Ovary (tissue), 9 donors: ENCODE results near the gene GPHN. TPM values are rescaled to one million over a fixed set of nuclear protein-coding genes. Genes with fewer than 3 reads are reported as not detected.

Source experiments
- DNase-seq, 5 donors: peaks; one replicate each; pipeline ENCODE4 v3.0.0-alpha.2; 2019 to 2020
- H3K27ac ChIP-seq, 2 donors: fragments of 200-600 bp; one replicate each; pipeline versions ENCODE4 v1.5.1 to v1.8.0; 2019 to 2022
- H3K27me3 ChIP-seq: fragments of 200-600 bp; one replicate; pipeline ENCODE4 v1.8.0; 2022
- H3K36me3 ChIP-seq: fragments of 200-600 bp; sonication (generic); one replicate; pipeline ENCODE4 v1.5.1; 2019
- H3K4me1 ChIP-seq: one replicate; pipeline ENCODE4 v1.8.1; 2013; ENCODE audit warnings: mild to moderate bottlenecking, moderate library complexity; ENCODE audit not compliant: insufficient read depth
- H3K4me3 ChIP-seq: fragments of 200-600 bp; sonication (generic); one replicate; pipeline ENCODE4 v1.5.1; 2017
- H3K9me3 ChIP-seq, 2 donors: fragments of 200-600 bp in 1 of 2; sonication (generic) in 1 of 2; one replicate each; pipeline versions ENCODE4 v1.5.1 to v1.8.1; 2013 to 2019; ENCODE audit warnings: mild to moderate bottlenecking in 1 of 2, moderate library complexity in 1 of 2
- CTCF ChIP-seq, 3 donors: fragments of 450-650 bp in 2 of 3; fragments of 200-600 bp in 1 of 3; IDR thresholded peaks; one replicate each; pipeline versions ENCODE4 v1.5.1 to v1.8.0; 2016 to 2022; ENCODE audit warnings: antibody characterized with exemption in 3 of 3, mild to moderate bottlenecking in 1 of 3
- EP300 ChIP-seq: sonication (generic); formaldehyde crosslinking; IDR thresholded peaks from one replicate; pipeline ENCODE4 v1.6.1; 2017; ENCODE audit warnings: antibody characterized with exemption
- POLR2A ChIP-seq: fragments of 450-650 bp; IDR thresholded peaks from one replicate; pipeline ENCODE4 v1.6.1; 2017; ENCODE audit warnings: antibody characterized with exemption, mild to moderate bottlenecking, moderate library complexity
- WGBS, 3 donors: extraction: QIAGEN DNeasy Blood & Tissue Kit in 1 of 3; methylation state at CpG; one replicate each; pipeline versions ENCODE4 v1.1.5 to v1.1.7; 2013 to 2017; 5-methylcytosine and 5-hydroxymethylcytosine counted together
- intact Hi-C, 4 donors: fragments of 100-400 bp; cut with DNase I; formaldehyde crosslinking; loops; one replicate each; pipeline versions ENCODE4 v1.11.0 to v1.15.1; 2022 to 2023
- polyA plus RNA-seq, 2 donors: library from polyadenylated mRNA; stranded (reverse); fragments of 200-250 nt in 1 of 2; fragments of 350-450 nt in 1 of 2; fragmentation: Illumina TruSeq in 1 of 2; extraction: RNeasy Lipid Tissue Mini Kit (QIAGEN cat#74804) in 1 of 2; gene quantifications; one replicate each; pipeline ENCODE4 v1.2.3, GENCODE V29; 2013 to 2014
- total RNA-seq, 7 donors: library from RNA; depleted of rRNA in 2 of 7; stranded (reverse); fragments of >200 nt in 2 of 7; fragmentation: NEBNext Ultra II Directional in 3 of 7; extraction: Animal tissue kit (Norgen Biotek cat#: 25700) in 3 of 7; gene quantifications; one replicate each; pipeline versions ENCODE4 v1.1.0 to v1.2.4, GENCODE V29; 2016 to 2023
- donor health status: DM: no; HTN: no; CAD: no; lungs with moderate emphysema.
- donor health status: DM: no; HTN: no; CAD: no.
- donor health status: Bipolar disorder and iron deficiency.
- donor health status: DM: yes; HTN: yes; CAD: no.
- donor health status: DM: no; HTN: no; CAD: no.
- donor health status: DM: yes; HTN: yes; CAD: no.

GPHN gene
- total and polyA plus RNA-seq, 9 donors, result 8.3 to 44.9 (median 20.3) TPM

- WGBS, 3 donors, result 85 to 90% (median 88%) methylated on average over 1 of the region's 1 CpG
- no peak overlapping the region for H3K27ac ChIP-seq
- TF ChIP-seq EP300, result no peak
- TF ChIP-seq CTCF (IDR thresholded peaks at IDR 0.05), result no peak
- no peak for TF ChIP-seq POLR2A
- H3K4me3 ChIP-seq, result no peak overlapping the region
- H3K27me3 ChIP-seq, result no peaks in the 10 kb centered on the region
- intact Hi-C loops, result no loop called here
- H3K4me1 ChIP-seq, result no peaks in the 10 kb centered on the region
- no peaks in the 10 kb centered on the region for H3K36me3 ChIP-seq
- DNase-seq, result no peak
- no peaks in the 10 kb centered on the region for H3K9me3 ChIP-seq
These were observed 600.3 kb downstream of the GPHN start for GRCh38 chr14:67108230-67108629.

GRCh38 chr14:67111022-67111421 lies 603.1 kb downstream of the GPHN start:
- H3K4me3 ChIP-seq, result no peak overlapping the region
- intact Hi-C loops, result no loop called here
- no peaks in the 10 kb centered on the region for H3K27me3 ChIP-seq
- H3K4me1 ChIP-seq, result no peaks in the 10 kb centered on the region
- TF ChIP-seq EP300 (no peak), POLR2A (no peak), CTCF (IDR thresholded peaks at IDR 0.05) (no peak)
- H3K9me3 ChIP-seq, result no peaks in the 10 kb centered on the region
- DNase-seq, result no peak
- no peak overlapping the region for H3K27ac ChIP-seq
- no peaks in the 10 kb centered on the region for H3K36me3 ChIP-seq
- WGBS, 3 donors, result 71 to 83% (median 71%) methylated on average over 1 of the region's 1 CpG

GRCh38 chr14:67112344-67112743 lies 604.4 kb downstream of the GPHN start:
- DNase-seq, result no peak
- 85 to 90% (median 88%) methylated on average over 2 of the region's 2 CpGs for WGBS, 3 donors
- intact Hi-C loops, result no loop called here
- Histone ChIP-seq H3K9me3 (no peaks in the 10 kb centered on the region), H3K4me1 (no peaks in the 10 kb centered on the region), H3K36me3 (no peaks in the 10 kb centered on the region), H3K27me3 (no peaks in the 10 kb centered on the region), H3K27ac (no peak overlapping the region), H3K4me3 (no peak overlapping the region)
- TF ChIP-seq CTCF (IDR thresholded peaks at IDR 0.05), result no peak
- no peak for TF ChIP-seq POLR2A
- TF ChIP-seq EP300, result no peak

GRCh38 chr14:67127174-67127573 lies 619.2 kb downstream of the GPHN start:
- no peak for DNase-seq
- no peak overlapping the region for H3K4me3 ChIP-seq
- no peaks in the 10 kb centered on the region for H3K4me1 ChIP-seq
- H3K9me3 ChIP-seq, result no peaks in the 10 kb centered on the region
- no peak for TF ChIP-seq POLR2A
- no peak for TF ChIP-seq EP300
- no peak for TF ChIP-seq CTCF (IDR thresholded peaks at IDR 0.05)
- WGBS, 3 donors, result 91 to 97% (median 92%) methylated on average over 3 of the region's 3 CpGs
- no peak overlapping the region for H3K27ac ChIP-seq
- intact Hi-C loops, result no loop called here
- H3K36me3 ChIP-seq, result no peaks in the 10 kb centered on the region
- no peaks in the 10 kb centered on the region for H3K27me3 ChIP-seq

- Histone ChIP-seq H3K9me3 (no peaks in the 10 kb centered on the region), H3K4me3 (no peak overlapping the region), H3K27me3 (no peaks in the 10 kb centered on the region), H3K4me1 (no peaks in the 10 kb centered on the region), H3K36me3 (no peaks in the 10 kb centered on the region), H3K27ac (no peak overlapping the region)
- WGBS, 3 donors, result 90 to 92% (median 91%) methylated on average over 2 of the region's 2 CpGs
- TF ChIP-seq EP300, result no peak
- no peak for TF ChIP-seq POLR2A
- no peak for DNase-seq
- intact Hi-C loops, result loop anchor here in 1 of 4 donors (10.0 kb wide), 1 partner anchor 635 kb away; no protein-coding TSS in a partner anchor
These were observed 621.8 kb downstream of the GPHN start for GRCh38 chr14:67129768-67130167.
